ENCODE results near the gene RAB6A. TPM values are rescaled to one million over a fixed set of nuclear protein-coding genes. Genes with fewer than 3 reads are reported as not detected.

RAB6A gene
- total RNA-seq, result 145 and 157 TPM in 2 replicates

GRCh38 chr11:73760679-73761402 lies at the start of gene RAB6A:
RAB6A (minus strand) TSS chr11:73761074; CDS start chr11:73760635, 439 bp downstream.
- H3K36me3 ChIP-seq (ENCODE audit: insufficient read depth, low read length), result no peaks in the 10 kb centered on the region
- peak within 1 kb of the TSS; percentile 89 for H3K4me2 ChIP-seq (ENCODE audit: insufficient read depth, low read length)
- peak within 1 kb of the TSS; percentile 95 for H3K4me3 ChIP-seq (ENCODE audit: insufficient read depth, low read length)
- H3K9me3 ChIP-seq (ENCODE audit: low read depth, low read length), result no peaks in the 10 kb centered on the region
- peaks cover 38% of the 10 kb centered on the region for H4K20me1 ChIP-seq (ENCODE audit: insufficient read depth, low read length)
- TF ChIP-seq CTCF (IDR thresholded peaks at IDR 0.05; ENCODE audit: extremely low read depth, low read depth, low read length), result peak; percentile 19
- H2AFZ ChIP-seq (ENCODE audit: low read length), result peak within 1 kb of the TSS; percentile 91
- H3K27ac ChIP-seq (ENCODE audit: low read depth, low read length), result peak within 1 kb of the TSS; percentile 81
- peaks cover 49% of the 10 kb centered on the region for H3K79me2 ChIP-seq (ENCODE audit: insufficient read depth, low read length)
- peaks cover 12% of the 10 kb centered on the region for H3K4me1 ChIP-seq (ENCODE audit: insufficient read depth, low read length)
- DNase-seq (ENCODE audit: insufficient read length, low spot score, missing footprints), result peak; percentile 99
- no peaks in the 10 kb centered on the region for H3K27me3 ChIP-seq (ENCODE audit: insufficient read depth, low read length)

GRCh38 chr11:73810637-73811036 lies 49.8 kb upstream of the RAB6A start:
- Histone ChIP-seq H3K79me2 (ENCODE audit: insufficient read depth, low read length) (no peaks in the 10 kb centered on the region), H3K4me3 (ENCODE audit: insufficient read depth, low read length) (no peak overlapping the region), H3K9me3 (ENCODE audit: low read depth, low read length) (no peaks in the 10 kb centered on the region), H4K20me1 (ENCODE audit: insufficient read depth, low read length) (no peaks in the 10 kb centered on the region), H3K36me3 (ENCODE audit: insufficient read depth, low read length) (no peaks in the 10 kb centered on the region), H3K27me3 (ENCODE audit: insufficient read depth, low read length) (no peaks in the 10 kb centered on the region), H3K27ac (ENCODE audit: low read depth, low read length) (no peak overlapping the region), H3K4me2 (ENCODE audit: insufficient read depth, low read length) (no peak overlapping the region), H3K4me1 (ENCODE audit: insufficient read depth, low read length) (peaks cover 2% of the 10 kb centered on the region), H2AFZ (ENCODE audit: low read length) (no peak overlapping the region)
- no peak for DNase-seq (ENCODE audit: insufficient read length, low spot score, missing footprints)
- no peak for TF ChIP-seq CTCF (IDR thresholded peaks at IDR 0.05; ENCODE audit: extremely low read depth, low read depth, low read length)

- H3K79me2 ChIP-seq (ENCODE audit: insufficient read depth, low read length), result no peaks in the 10 kb centered on the region
- H3K27ac ChIP-seq (ENCODE audit: low read depth, low read length), result no peak overlapping the region
- no peaks in the 10 kb centered on the region for H4K20me1 ChIP-seq (ENCODE audit: insufficient read depth, low read length)
- no peaks in the 10 kb centered on the region for H3K9me3 ChIP-seq (ENCODE audit: low read depth, low read length)
- no peak for DNase-seq (ENCODE audit: insufficient read length, low spot score, missing footprints)
- H3K27me3 ChIP-seq (ENCODE audit: insufficient read depth, low read length), result no peaks in the 10 kb centered on the region
- no peaks in the 10 kb centered on the region for H3K36me3 ChIP-seq (ENCODE audit: insufficient read depth, low read length)
- H3K4me2 ChIP-seq (ENCODE audit: insufficient read depth, low read length), result no peak overlapping the region
- H3K4me3 ChIP-seq (ENCODE audit: insufficient read depth, low read length), result no peak overlapping the region
- H3K4me1 ChIP-seq (ENCODE audit: insufficient read depth, low read length), result no peaks in the 10 kb centered on the region
- TF ChIP-seq CTCF (IDR thresholded peaks at IDR 0.05; ENCODE audit: extremely low read depth, low read depth, low read length), result no peak
- no peak overlapping the region for H2AFZ ChIP-seq (ENCODE audit: low read length)
These were observed 47.2 kb upstream of the RAB6A start for GRCh38 chr11:73808052-73808451.

DNA sequence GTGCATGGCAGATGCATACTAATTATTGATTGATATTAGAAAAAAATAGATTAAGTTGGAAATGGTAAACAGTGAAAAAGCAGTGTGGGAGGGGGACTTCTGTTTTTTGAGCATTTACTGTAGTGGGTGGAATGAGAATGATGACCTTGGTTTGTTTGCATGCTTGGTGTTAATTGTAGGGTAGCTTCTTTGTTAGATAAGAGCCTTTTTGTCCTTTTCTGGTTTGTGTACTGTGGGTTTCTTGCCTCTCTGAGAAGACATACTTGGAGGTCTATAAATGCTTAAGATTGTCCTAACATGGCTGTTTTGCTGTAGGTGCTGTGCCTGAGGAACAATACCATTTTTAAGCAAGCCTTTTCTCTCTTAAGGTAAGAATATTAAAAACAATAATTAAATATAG lies 43.8 kb upstream of the RAB6A start:
- H3K36me3 ChIP-seq (ENCODE audit: insufficient read depth, low read length), result no peaks in the 10 kb centered on the region
- no peak overlapping the region for H3K4me3 ChIP-seq (ENCODE audit: insufficient read depth, low read length)
- no peak overlapping the region for H2AFZ ChIP-seq (ENCODE audit: low read length)
- H3K9me3 ChIP-seq (ENCODE audit: low read depth, low read length), result no peaks in the 10 kb centered on the region
- no peaks in the 10 kb centered on the region for H3K4me1 ChIP-seq (ENCODE audit: insufficient read depth, low read length)
- peaks cover 3% of the 10 kb centered on the region for H4K20me1 ChIP-seq (ENCODE audit: insufficient read depth, low read length)
- H3K27me3 ChIP-seq (ENCODE audit: insufficient read depth, low read length), result no peaks in the 10 kb centered on the region
- no peaks in the 10 kb centered on the region for H3K79me2 ChIP-seq (ENCODE audit: insufficient read depth, low read length)
- TF ChIP-seq CTCF (IDR thresholded peaks at IDR 0.05; ENCODE audit: extremely low read depth, low read depth, low read length), result no peak
- no peak for DNase-seq (ENCODE audit: insufficient read length, low spot score, missing footprints)
- no peak overlapping the region for H3K27ac ChIP-seq (ENCODE audit: low read depth, low read length)
- H3K4me2 ChIP-seq (ENCODE audit: insufficient read depth, low read length), result no peak overlapping the region
